B cell (primary cell): ENCODE data around the gene RHOH. TPM values are rescaled to one million over a fixed set of nuclear protein-coding genes. Genes with fewer than 3 reads are reported as not detected.
A peak's percentile ranks its signal among the peaks of the same experiment; 100 is the strongest.

ENCODE experiments used
- ATAC-seq: fragments of 200-7000 bp; cut with Tn5 transposase; one replicate; pipeline ENCODE4 v1.10.0; 2021; ENCODE audit warnings: low read depth, mild to moderate bottlenecking, moderate number of reproducible peaks, moderate library complexity
- CTCF ChIA-PET: fragments of 350-600 bp; sonication (Branson Sonifier 250); formaldehyde crosslinking; loops from one replicate; lab custom pipeline; 2021; ENCODE audit warnings: antibody characterized with exemption, inconsistent platforms; lab: Charles Lee
- POLR2A ChIA-PET: fragments of 350-600 bp; sonication (Branson Sonifier 250); formaldehyde crosslinking; loops from one replicate; lab custom pipeline; 2021; ENCODE audit warnings: antibody characterized with exemption; lab: Charles Lee
- DNase-seq: peaks from one replicate; pipeline ENCODE4 v3.0.0; 2013
- H2AFZ ChIP-seq: 2 replicates; pipeline ENCODE4 v1.6.1; 2012; ENCODE audit warnings: mild to moderate bottlenecking, low read depth, low read length; ENCODE audit not compliant: insufficient read depth, poor library complexity, severe bottlenecking
- H3K27ac ChIP-seq, 2 donors: 1 replicate in 1 of 2; 2 replicates in 1 of 2; pipeline ENCODE4 v1.5.1; 2012 to 2013; ENCODE audit warnings: low read length in 2 of 2, mild to moderate bottlenecking in 2 of 2, moderate library complexity in 1 of 2
- H3K27me3 ChIP-seq, 4 experiments: fragments of 200-600 bp in 1 of 4; sonication (generic) in 1 of 4; replicated peaks in 1 of 4; 1 replicate in 2 of 4; 2 replicates in 2 of 4; pipeline versions ENCODE4 v1.6.1 to v1.7.0; 2013 to 2016; ENCODE audit warnings: low read length in 3 of 4, mild to moderate bottlenecking in 2 of 4, mixed read lengths in 1 of 4, moderate library complexity in 1 of 4; ENCODE audit not compliant: insufficient read depth in 4 of 4, control insufficient read depth in 3 of 4; ENCODE audit errors: control extremely low read depth in 1 of 4
- H3K36me3 ChIP-seq, 2 experiments: replicated peaks in 1 of 2; 1 replicate in 1 of 2; 2 replicates in 1 of 2; pipeline versions ENCODE4 v1.6.1 to v1.7.1; 2013; ENCODE audit warnings: low read length in 1 of 2; ENCODE audit not compliant: insufficient read depth in 2 of 2, control insufficient read depth in 1 of 2; ENCODE audit errors: control extremely low read depth in 1 of 2, extremely low read depth in 1 of 2
- H3K4me1 ChIP-seq, 2 donors: fragments of 200-600 bp in 1 of 2; sonication (generic) in 1 of 2; 1 replicate in 1 of 2; 2 replicates in 1 of 2; pipeline versions ENCODE4 v1.5.1 to v1.6.1; 2013 to 2017; ENCODE audit warnings: low read length in 2 of 2; ENCODE audit not compliant: control insufficient read depth in 2 of 2, insufficient read depth in 2 of 2
- H3K4me2 ChIP-seq: replicated peaks from 2 replicates; pipeline ENCODE3; 2012; ENCODE audit warnings: mild to moderate bottlenecking, low read depth, low read length; ENCODE audit not compliant: poor library complexity, severe bottlenecking
- H3K4me3 ChIP-seq, 5 experiments: fragments of 200-600 bp in 1 of 5; sonication (generic) in 1 of 5; 1 replicate in 3 of 5; 2 replicates in 2 of 5; pipeline versions ENCODE4 v1.5.1 to v1.7.0; 2011 to 2016; ENCODE audit warnings: low read length in 4 of 5, mild to moderate bottlenecking in 4 of 5, low read depth in 2 of 5, control low read depth in 1 of 5, moderate library complexity in 1 of 5; ENCODE audit not compliant: insufficient read depth in 1 of 5; ENCODE audit errors: control extremely low read depth in 1 of 5, extremely low read depth in 1 of 5
- H3K79me2 ChIP-seq: fragments of 200-600 bp; sonication (generic); one replicate; pipeline ENCODE4 v1.6.0; 2016; ENCODE audit warnings: low read length; ENCODE audit not compliant: control insufficient read depth, insufficient read depth
- H3K9ac ChIP-seq: fragments of 200-600 bp; sonication (generic); 2 replicates; pipeline ENCODE4 v1.6.1; 2017; ENCODE audit warnings: mild to moderate bottlenecking, low read length, moderate library complexity
- H3K9me3 ChIP-seq, 3 donors: one replicate each; pipeline versions ENCODE4 v1.6.1 to v1.7.1; 2013; ENCODE audit warnings: low read length in 2 of 3; ENCODE audit not compliant: control insufficient read depth in 2 of 3, insufficient read depth in 1 of 3; ENCODE audit errors: control extremely low read depth in 1 of 3
- H4K20me1 ChIP-seq: 2 replicates; pipeline ENCODE4 v1.6.0; 2012; ENCODE audit warnings: mild to moderate bottlenecking, low read length; ENCODE audit not compliant: insufficient read depth, control insufficient read depth, poor library complexity, severe bottlenecking
- H3K27ac Mint-ChIP-seq: one replicate; pipeline ENCODE4 v1.8.0; 2021; ENCODE audit warnings: mixed read lengths
- H3K27me3 Mint-ChIP-seq: one replicate; pipeline ENCODE4 v1.8.0; 2021; ENCODE audit warnings: mixed read lengths
- H3K4me1 Mint-ChIP-seq: one replicate; pipeline ENCODE4 v1.8.0; 2021; ENCODE audit warnings: mixed read lengths
- H3K4me3 Mint-ChIP-seq: one replicate; pipeline ENCODE4 v1.8.0; 2021; ENCODE audit warnings: mixed read lengths
- H3K9me3 Mint-ChIP-seq: one replicate; pipeline ENCODE4 v1.8.0; 2022; ENCODE audit warnings: mixed read lengths; ENCODE audit not compliant: insufficient read depth
- CTCF ChIP-seq: fragments of 200-600 bp; IDR thresholded peaks from one replicate; pipeline ENCODE4 v1.8.0; 2022; ENCODE audit warnings: antibody characterized with exemption, mild to moderate bottlenecking
- EZH2 ChIP-seq: IDR thresholded peaks from 2 replicates; pipeline ENCODE4 v1.6.1; 2012; ENCODE audit warnings: borderline replicate concordance, low read depth, mild to moderate bottlenecking, moderate library complexity, low read length; ENCODE audit not compliant: insufficient read depth, poor library complexity, severe bottlenecking
- WGBS: methylation state at CpG from one replicate; pipeline ENCODE4 v1.1.5; 2013; ENCODE audit warnings: missing lambda C conversion rate; ENCODE audit not compliant: insufficient coverage; 5-methylcytosine and 5-hydroxymethylcytosine counted together
- intact Hi-C: fragments of 100-400 bp; cut with micrococcal nuclease; formaldehyde crosslinking; loops from one replicate; pipeline ENCODE4 v1.10.0; 2022
- polyA plus RNA-seq: library from polyadenylated mRNA; depleted of rRNA; stranded (reverse); fragments of >200 nt; gene quantifications from 2 replicates; pipeline ENCODE4 v1.2.3, GENCODE V29; 2012
- total RNA-seq, 2 donors: library from RNA; stranded (reverse); fragments of 120-200 nt in 1 of 2; gene quantifications; 1 replicate in 1 of 2; 2 replicates in 1 of 2; pipeline versions ENCODE4 v1.2.3 to v1.2.4, GENCODE V29; 2013 to 2022

Gene RHOH
- total and polyA plus RNA-seq, 2 donors (not counting 1 experiment from before 2014, with no cell fraction given): 118 to 209 TPM

GRCh38 chr4:40223343-40223742 is 26.5 kb downstream of the RHOH start:
- H3K27ac ChIP-seq: peak overlapping the region in 1 of 2 donors; percentile 42
- no CpG with 5 or more reads among the region's 1 CpG for WGBS
- no peak overlapping the region for H3K4me3 Mint-ChIP-seq
- peak overlapping the region; percentile 28 for H3K27ac Mint-ChIP-seq
- no peak overlapping the region for H3K9ac ChIP-seq
- ChIA-PET CTCF (interaction anchor here (0.6 to 4.3 kb wide), 7 partner anchors 8 to 229 kb away, joined by 3 to 17 read pairs (median 4); no protein-coding TSS in a partner anchor), POLR2A (interaction anchor here (0.6 to 0.8 kb wide), 2 partner anchors 77 to 84 kb away, joined by 3 to 4 read pairs; no protein-coding TSS in a partner anchor)
- H3K4me2 ChIP-seq: no peak overlapping the region
- H3K9me3 Mint-ChIP-seq: no peaks in the 10 kb centered on the region
- H3K4me3 ChIP-seq: no peak overlapping the region
- H3K79me2 ChIP-seq: peaks cover 100% of the 10 kb centered on the region
- peaks cover 77 to 85% of the 10 kb centered on the region in 2 donors for H3K4me1 ChIP-seq
- no peaks in the 10 kb centered on the region for H3K27me3 ChIP-seq
- peaks cover 97% of the 10 kb centered on the region for H4K20me1 ChIP-seq
- no peak for TF ChIP-seq CTCF
- no peak for TF ChIP-seq EZH2
- H3K9me3 ChIP-seq: no peaks in the 10 kb centered on the region
- peaks cover 84% of the 10 kb centered on the region for H3K4me1 Mint-ChIP-seq
- intact Hi-C loops: no loop called here
- ATAC-seq: no peak
- H3K27me3 Mint-ChIP-seq: no peaks in the 10 kb centered on the region
- H2AFZ ChIP-seq: no peak overlapping the region
- H3K36me3 ChIP-seq: peaks cover 13 to 46% of the 10 kb centered on the region in 2 experiments
- DNase-seq: no peak

GRCh38 chr4:40224432-40224831 is 27.6 kb downstream of the RHOH start:
- ATAC-seq: no peak

More at GRCh38 chr4:40224432-40224831, 27.6 kb downstream of the RHOH start:
- Mint-ChIP-seq H3K27me3 (no peaks in the 10 kb centered on the region), H3K4me3 (no peak overlapping the region), H3K4me1 (peaks cover 88% of the 10 kb centered on the region), H3K9me3 (no peaks in the 10 kb centered on the region), H3K27ac (peak overlapping the region; percentile 50)
- Histone ChIP-seq H3K36me3 (peaks cover 12 to 48% of the 10 kb centered on the region in 2 experiments), H3K4me3 (no peak overlapping the region), H2AFZ (no peak overlapping the region), H3K4me2 (peak overlapping the region; percentile 5), H4K20me1 (peaks cover 95% of the 10 kb centered on the region), H3K4me1 (peaks cover 78 to 85% of the 10 kb centered on the region in 2 donors), H3K9ac (no peak overlapping the region), H3K27ac (peak overlapping the region in 1 of 2 donors; percentile 1), H3K9me3 (no peaks in the 10 kb centered on the region), H3K27me3 (no peaks in the 10 kb centered on the region), H3K79me2 (peaks cover 100% of the 10 kb centered on the region)
- intact Hi-C loops: no loop called here
- POLR2A ChIA-PET: no interaction called here
- CTCF ChIA-PET: interaction anchor here (1.4 to 14.0 kb wide), 2 partner anchors 84 to 93 kb away, joined by 7 to 135 read pairs; no protein-coding TSS in a partner anchor
- WGBS: 100% methylated on average over 1 of the region's 5 CpGs
- DNase-seq: no peak
- TF ChIP-seq CTCF (no peak), EZH2 (no peak)
